DOHH2 (cell line): ENCODE results near the gene RRP1.

Source experiments
- H3F3A ChIP-seq: fragments of 200-600 bp; sonication (generic), shearing (Covaris generic); 2 replicates; pipeline ENCODE4 v1.6.0; 2016; ENCODE audit warnings: antibody characterized with exemption, mild to moderate bottlenecking; ENCODE audit not compliant: control insufficient read depth, insufficient read depth
- H3K27ac ChIP-seq: fragments of 200-600 bp; sonication (generic); 2 replicates; pipeline ENCODE4 v1.5.1; 2014; ENCODE audit warnings: low read depth, mild to moderate bottlenecking, low read length, moderate library complexity
- H3K27me3 ChIP-seq: fragments of 200-600 bp; sonication (generic); 2 replicates; pipeline ENCODE4 v1.6.1; 2014; ENCODE audit warnings: mild to moderate bottlenecking, low read length, mixed read lengths; ENCODE audit not compliant: control insufficient read depth
- H3K36me3 ChIP-seq: fragments of 200-600 bp; sonication (generic); 2 replicates; pipeline ENCODE4 v1.6.1; 2014; ENCODE audit warnings: mild to moderate bottlenecking, low read length, moderate library complexity, mixed read lengths; ENCODE audit not compliant: control insufficient read depth
- H3K4me1 ChIP-seq: fragments of 200-600 bp; sonication (generic); 2 replicates; pipeline ENCODE4 v1.6.1; 2014; ENCODE audit warnings: mild to moderate bottlenecking, low read length, mixed read lengths; ENCODE audit not compliant: control insufficient read depth
- H3K4me2 ChIP-seq: fragments of 200-600 bp; sonication (generic); 2 replicates; pipeline ENCODE4 v1.6.0; 2014; ENCODE audit warnings: mild to moderate bottlenecking, low read length, moderate library complexity
- H3K4me3 ChIP-seq: fragments of 200-600 bp; sonication (generic); 2 replicates; pipeline ENCODE4 v1.5.1; 2014; ENCODE audit warnings: mild to moderate bottlenecking, low read length, mixed read lengths
- H3K79me2 ChIP-seq: fragments of 200-600 bp; sonication (generic); 2 replicates; pipeline ENCODE4 v1.6.1; 2014; ENCODE audit warnings: mild to moderate bottlenecking, low read length, mixed read lengths; ENCODE audit not compliant: control insufficient read depth
- H3K9me2 ChIP-seq: fragments of 200-600 bp; sonication (generic); replicated peaks from 2 replicates; pipeline ENCODE4 v1.6.1; 2014; ENCODE audit warnings: mild to moderate bottlenecking, low read length, mixed read lengths; ENCODE audit not compliant: control insufficient read depth
- H3K9me3 ChIP-seq: fragments of 200-600 bp; sonication (generic); 2 replicates; pipeline ENCODE4 v1.6.1; 2014; ENCODE audit warnings: antibody characterized with exemption, low read length, mixed read lengths; ENCODE audit not compliant: control insufficient read depth, insufficient read depth
- H4K20me1 ChIP-seq: fragments of 200-600 bp; sonication (generic); 2 replicates; pipeline ENCODE4 v1.6.0; 2014; ENCODE audit warnings: low read depth, mild to moderate bottlenecking, antibody characterized with exemption, low read length, moderate library complexity; ENCODE audit not compliant: control insufficient read depth, insufficient read depth
- EZH2phosphoT487 ChIP-seq: fragments of 200-600 bp; sonication (generic); IDR thresholded peaks from 2 replicates; pipeline ENCODE4 v1.6.1; 2017; ENCODE audit warnings: borderline replicate concordance, mild to moderate bottlenecking, antibody characterized with exemption, low read length, moderate library complexity, mixed read lengths
- TF ChIP-seq, protein P1 (sequence below): fragments of 200-600 bp; sonication (generic); IDR thresholded peaks from one replicate; pipeline ENCODE4 v1.5.1; 2014; ENCODE audit warnings: antibody characterized with exemption, mild to moderate bottlenecking, low read depth, low read length; ENCODE audit not compliant: poor library complexity, severe bottlenecking

The RRP1 gene

DNA sequence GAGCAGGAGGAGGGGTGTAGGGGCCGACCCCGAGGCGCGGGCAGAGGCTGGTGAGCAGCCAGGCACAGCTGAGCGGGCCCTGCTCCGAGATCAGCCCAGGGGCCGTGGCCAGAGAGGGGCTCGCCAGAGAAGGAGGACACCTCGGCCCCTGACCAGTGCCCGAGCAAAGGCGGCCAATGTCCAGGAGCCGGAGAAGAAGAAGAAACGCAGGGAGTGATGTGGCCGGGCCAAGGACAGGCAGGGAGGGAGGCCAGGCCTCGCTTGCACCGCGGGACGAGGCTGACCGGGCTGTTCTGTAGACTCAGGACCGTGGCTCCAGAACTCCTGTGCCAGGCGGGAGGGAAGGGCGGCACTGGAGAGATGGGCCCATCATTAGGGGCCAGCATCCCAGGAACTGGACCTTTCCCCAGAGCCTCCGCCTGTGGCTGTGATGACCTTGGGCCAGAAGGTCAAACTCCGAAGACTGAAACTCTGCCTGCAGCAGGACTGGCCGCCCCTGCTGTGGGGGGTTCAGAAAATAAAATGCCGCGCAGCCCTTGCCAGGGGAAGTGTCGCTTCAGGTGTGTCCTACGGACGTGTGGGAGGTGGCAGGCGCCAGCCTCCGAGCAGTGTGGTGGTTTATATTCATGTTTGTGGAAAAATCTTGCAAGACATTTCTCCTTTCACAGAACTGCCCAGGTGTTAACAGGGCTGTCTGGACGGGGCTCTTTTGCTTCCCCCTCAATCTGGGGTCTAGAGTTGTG, 14.4 kb downstream of the RRP1 start:
- no peak for TF ChIP-seq EZH2phosphoT487
- TF ChIP-seq, protein P1, sequence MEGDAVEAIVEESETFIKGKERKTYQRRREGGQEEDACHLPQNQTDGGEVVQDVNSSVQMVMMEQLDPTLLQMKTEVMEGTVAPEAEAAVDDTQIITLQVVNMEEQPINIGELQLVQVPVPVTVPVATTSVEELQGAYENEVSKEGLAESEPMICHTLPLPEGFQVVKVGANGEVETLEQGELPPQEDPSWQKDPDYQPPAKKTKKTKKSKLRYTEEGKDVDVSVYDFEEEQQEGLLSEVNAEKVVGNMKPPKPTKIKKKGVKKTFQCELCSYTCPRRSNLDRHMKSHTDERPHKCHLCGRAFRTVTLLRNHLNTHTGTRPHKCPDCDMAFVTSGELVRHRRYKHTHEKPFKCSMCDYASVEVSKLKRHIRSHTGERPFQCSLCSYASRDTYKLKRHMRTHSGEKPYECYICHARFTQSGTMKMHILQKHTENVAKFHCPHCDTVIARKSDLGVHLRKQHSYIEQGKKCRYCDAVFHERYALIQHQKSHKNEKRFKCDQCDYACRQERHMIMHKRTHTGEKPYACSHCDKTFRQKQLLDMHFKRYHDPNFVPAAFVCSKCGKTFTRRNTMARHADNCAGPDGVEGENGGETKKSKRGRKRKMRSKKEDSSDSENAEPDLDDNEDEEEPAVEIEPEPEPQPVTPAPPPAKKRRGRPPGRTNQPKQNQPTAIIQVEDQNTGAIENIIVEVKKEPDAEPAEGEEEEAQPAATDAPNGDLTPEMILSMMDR: no peak
- peaks cover 15% of the 10 kb centered on the region for H3F3A ChIP-seq
- no peak overlapping the region for H3K4me3 ChIP-seq
- H3K79me2 ChIP-seq: peaks cover 28% of the 10 kb centered on the region
- no peaks in the 10 kb centered on the region for H3K9me3 ChIP-seq
- H4K20me1 ChIP-seq: no peaks in the 10 kb centered on the region
- no peaks in the 10 kb centered on the region for H3K9me2 ChIP-seq
- H3K4me1 ChIP-seq: peaks cover 57% of the 10 kb centered on the region
- peak overlapping the region; percentile 90; the same call in 1 of the 2 replicates for H3K27ac ChIP-seq
- peaks cover 84% of the 10 kb centered on the region for H3K36me3 ChIP-seq
- 0 out of 2 replicates have a peak overlapping the region, but pooled peaks have one; percentile 77 for H3K4me2 ChIP-seq
- no peaks in the 10 kb centered on the region for H3K27me3 ChIP-seq

DNA sequence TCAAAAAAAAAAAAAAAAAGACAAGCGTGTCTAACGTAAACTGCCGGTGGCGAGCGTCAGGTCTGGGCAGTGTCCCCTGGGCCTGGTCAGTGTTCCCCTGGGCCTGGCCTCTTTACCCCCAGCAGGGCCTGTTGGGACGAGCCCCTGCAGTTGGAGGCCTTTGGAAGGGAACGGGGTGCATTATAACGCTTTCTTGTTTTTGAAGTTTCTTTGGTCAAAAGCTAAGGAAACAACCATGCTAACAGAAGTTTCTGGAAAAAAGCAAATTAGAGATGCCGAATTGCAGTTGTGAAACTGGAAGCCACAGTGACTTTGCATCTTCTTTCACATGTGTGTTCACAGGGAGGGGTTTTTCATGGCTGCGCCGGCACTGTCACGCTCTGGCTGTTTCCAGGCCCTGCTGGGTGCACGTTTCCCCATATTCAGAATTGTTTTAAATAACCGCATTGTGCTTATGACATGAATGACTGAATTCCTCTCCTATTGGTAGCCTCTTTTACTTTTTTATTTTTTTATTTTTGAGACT, 16.0 kb downstream of the RRP1 start:
- Histone ChIP-seq H3K4me1 (peaks cover 73% of the 10 kb centered on the region), H3F3A (peaks cover 19% of the 10 kb centered on the region), H3K36me3 (peaks cover 71% of the 10 kb centered on the region)

DNA sequence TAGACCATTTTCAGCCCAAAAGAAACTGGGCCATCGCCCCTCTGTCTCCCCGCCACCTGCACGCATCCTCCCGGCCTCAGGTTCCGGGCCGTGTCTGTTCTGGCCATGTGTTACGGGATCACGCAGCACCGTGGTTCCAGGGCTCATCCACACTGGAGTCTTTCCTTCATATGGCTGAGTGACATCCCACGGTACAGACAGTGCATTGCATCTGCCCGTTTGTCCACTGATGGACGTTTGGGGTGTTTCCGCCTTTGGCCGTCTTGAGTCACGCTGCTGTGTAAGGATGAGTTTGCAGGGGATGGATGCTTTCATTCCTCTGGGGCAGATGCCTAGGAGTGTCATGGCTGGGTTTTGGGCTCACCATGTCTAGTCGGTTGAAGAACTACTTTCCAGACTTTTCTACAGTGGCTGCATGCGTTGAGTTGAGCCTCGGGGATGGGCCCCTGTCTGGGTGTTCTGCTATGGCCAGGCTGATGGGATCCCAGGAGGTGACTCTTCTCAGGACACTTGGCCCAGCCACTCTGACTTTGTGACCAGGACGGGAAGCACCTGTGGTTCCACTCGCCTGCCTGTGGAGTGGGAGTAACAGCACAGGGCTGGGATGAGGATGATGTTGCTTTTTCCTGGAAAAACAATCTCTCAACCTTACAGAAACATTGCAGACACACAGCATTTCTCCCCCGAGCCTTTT, 16.8 kb downstream of the RRP1 start:
- Histone ChIP-seq H3K27ac (peak overlapping the region; percentile 90), H3F3A (peaks cover 19% of the 10 kb centered on the region), H3K36me3 (peaks cover 62% of the 10 kb centered on the region), H3K27me3 (no peaks in the 10 kb centered on the region), H3K4me1 (peaks cover 81% of the 10 kb centered on the region), H4K20me1 (peaks cover 3% of the 10 kb centered on the region; the same call in 1 of the 2 replicates), H3K4me3 (peak overlapping the region; percentile 58), H3K79me2 (peaks cover 43% of the 10 kb centered on the region), H3K9me2 (no peaks in the 10 kb centered on the region), H3K9me3 (no peaks in the 10 kb centered on the region), H3K4me2 (peak overlapping the region; percentile 77)
- TF ChIP-seq, protein P1: no peak
- TF ChIP-seq EZH2phosphoT487: no peak

More for the DNA sequence above, 16.0 kb downstream of the RRP1 start:
- Histone ChIP-seq H3K9me3 (no peaks in the 10 kb centered on the region), H3K4me2 (peak overlapping the region; percentile 77), H3K27me3 (no peaks in the 10 kb centered on the region), H3K79me2 (peaks cover 40% of the 10 kb centered on the region), H3K27ac (peak overlapping the region; percentile 90), H3K4me3 (peak overlapping the region; percentile 58), H3K9me2 (no peaks in the 10 kb centered on the region), H4K20me1 (no peaks in the 10 kb centered on the region)
- TF ChIP-seq, protein P1: no peak
